H1 (cell line): Measurements from ENCODE around the gene CARD14. TPM values are rescaled to one million over a fixed set of nuclear protein-coding genes. Genes with fewer than 3 reads are reported as not detected.

Source experiments
- CEBPB ChIP-seq: IDR thresholded peaks from 2 replicates; pipeline ENCODE4 v1.6.1; 2012; ENCODE audit warnings: low read depth, low read length
- YY1 ChIP-seq: IDR thresholded peaks from 2 replicates; pipeline ENCODE4 v1.6.1; 2011; ENCODE audit warnings: low read depth, mild to moderate bottlenecking, low read length
- polyA plus RNA-seq, 7 experiments: library from polyadenylated mRNA; depleted of rRNA in 3 of 7; stranded (reverse) in 5 of 7; unstranded in 2 of 7; fragments of >200 nt in 5 of 7; fragments of 200-250 nt in 2 of 7; gene quantifications; 1 replicate in 5 of 7; 2 replicates in 1 of 7; 4 replicates in 1 of 7; pipeline versions ENCODE4 v1.2.1 to v1.2.3, GENCODE V29; 2011 to 2013; ENCODE audit warnings: missing spikeins in 2 of 7, mixed read lengths in 2 of 7
- total RNA-seq: library from RNA; stranded (reverse); fragmentation: NEBNext Ultra II Directional; extraction: Animal tissue kit (Norgen Biotek cat#: 25700); gene quantifications from 2 replicates; pipeline ENCODE4 v1.2.1, GENCODE V29; 2021
- TF ChIP-seq, protein P1 (sequence below): fragments of 300-600 bp; sonication (generic); IDR thresholded peaks from 2 replicates; pipeline ENCODE4 v1.7.1; 2012; ENCODE audit warnings: low read length, moderate library complexity, mild to moderate bottlenecking, inconsistent platforms; ENCODE audit not compliant: insufficient replicate concordance

Gene CARD14
- total and polyA plus RNA-seq, 2 of the 8 experiments (the other 6 are each of a cell fraction or from before 2014, with no cell fraction given): 0.08 TPM; not detected in 1

DNA sequence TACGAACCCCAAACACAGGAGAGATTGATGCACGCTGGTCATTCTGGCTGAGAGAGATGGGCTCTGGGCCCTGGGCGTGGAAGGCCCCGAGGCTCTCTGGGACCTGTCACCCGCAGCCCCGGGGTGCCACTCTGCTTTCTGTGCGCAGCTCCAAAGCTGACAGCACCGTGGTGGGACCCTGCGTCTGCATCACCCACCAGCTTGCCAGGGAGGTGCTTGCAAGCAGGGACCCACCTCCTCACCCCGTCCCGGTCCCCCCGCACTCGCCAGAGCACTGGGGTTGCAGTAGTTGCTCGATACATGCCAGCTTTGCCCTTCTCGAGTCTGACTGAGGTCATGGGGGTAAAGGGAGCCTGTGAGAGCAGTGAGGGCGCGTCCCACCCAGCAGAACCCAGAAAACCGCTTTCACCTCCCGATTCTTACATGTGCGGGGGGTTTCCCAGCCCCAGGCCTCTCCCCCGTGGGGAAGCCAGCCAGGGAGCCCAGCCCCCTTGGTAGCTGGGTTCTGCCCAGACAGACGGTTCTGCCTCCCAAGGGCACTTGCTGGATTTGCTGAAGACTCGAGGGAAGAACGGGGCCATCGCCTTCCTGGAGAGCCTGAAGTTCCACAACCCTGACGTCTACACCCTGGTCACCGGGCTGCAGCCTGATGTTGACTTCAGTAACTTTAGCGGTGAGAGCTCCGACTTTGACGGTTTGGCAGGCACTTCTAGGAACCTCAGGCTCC lies 12.5 kb downstream of the CARD14 start (continued):
- TF ChIP-seq, protein P1, sequence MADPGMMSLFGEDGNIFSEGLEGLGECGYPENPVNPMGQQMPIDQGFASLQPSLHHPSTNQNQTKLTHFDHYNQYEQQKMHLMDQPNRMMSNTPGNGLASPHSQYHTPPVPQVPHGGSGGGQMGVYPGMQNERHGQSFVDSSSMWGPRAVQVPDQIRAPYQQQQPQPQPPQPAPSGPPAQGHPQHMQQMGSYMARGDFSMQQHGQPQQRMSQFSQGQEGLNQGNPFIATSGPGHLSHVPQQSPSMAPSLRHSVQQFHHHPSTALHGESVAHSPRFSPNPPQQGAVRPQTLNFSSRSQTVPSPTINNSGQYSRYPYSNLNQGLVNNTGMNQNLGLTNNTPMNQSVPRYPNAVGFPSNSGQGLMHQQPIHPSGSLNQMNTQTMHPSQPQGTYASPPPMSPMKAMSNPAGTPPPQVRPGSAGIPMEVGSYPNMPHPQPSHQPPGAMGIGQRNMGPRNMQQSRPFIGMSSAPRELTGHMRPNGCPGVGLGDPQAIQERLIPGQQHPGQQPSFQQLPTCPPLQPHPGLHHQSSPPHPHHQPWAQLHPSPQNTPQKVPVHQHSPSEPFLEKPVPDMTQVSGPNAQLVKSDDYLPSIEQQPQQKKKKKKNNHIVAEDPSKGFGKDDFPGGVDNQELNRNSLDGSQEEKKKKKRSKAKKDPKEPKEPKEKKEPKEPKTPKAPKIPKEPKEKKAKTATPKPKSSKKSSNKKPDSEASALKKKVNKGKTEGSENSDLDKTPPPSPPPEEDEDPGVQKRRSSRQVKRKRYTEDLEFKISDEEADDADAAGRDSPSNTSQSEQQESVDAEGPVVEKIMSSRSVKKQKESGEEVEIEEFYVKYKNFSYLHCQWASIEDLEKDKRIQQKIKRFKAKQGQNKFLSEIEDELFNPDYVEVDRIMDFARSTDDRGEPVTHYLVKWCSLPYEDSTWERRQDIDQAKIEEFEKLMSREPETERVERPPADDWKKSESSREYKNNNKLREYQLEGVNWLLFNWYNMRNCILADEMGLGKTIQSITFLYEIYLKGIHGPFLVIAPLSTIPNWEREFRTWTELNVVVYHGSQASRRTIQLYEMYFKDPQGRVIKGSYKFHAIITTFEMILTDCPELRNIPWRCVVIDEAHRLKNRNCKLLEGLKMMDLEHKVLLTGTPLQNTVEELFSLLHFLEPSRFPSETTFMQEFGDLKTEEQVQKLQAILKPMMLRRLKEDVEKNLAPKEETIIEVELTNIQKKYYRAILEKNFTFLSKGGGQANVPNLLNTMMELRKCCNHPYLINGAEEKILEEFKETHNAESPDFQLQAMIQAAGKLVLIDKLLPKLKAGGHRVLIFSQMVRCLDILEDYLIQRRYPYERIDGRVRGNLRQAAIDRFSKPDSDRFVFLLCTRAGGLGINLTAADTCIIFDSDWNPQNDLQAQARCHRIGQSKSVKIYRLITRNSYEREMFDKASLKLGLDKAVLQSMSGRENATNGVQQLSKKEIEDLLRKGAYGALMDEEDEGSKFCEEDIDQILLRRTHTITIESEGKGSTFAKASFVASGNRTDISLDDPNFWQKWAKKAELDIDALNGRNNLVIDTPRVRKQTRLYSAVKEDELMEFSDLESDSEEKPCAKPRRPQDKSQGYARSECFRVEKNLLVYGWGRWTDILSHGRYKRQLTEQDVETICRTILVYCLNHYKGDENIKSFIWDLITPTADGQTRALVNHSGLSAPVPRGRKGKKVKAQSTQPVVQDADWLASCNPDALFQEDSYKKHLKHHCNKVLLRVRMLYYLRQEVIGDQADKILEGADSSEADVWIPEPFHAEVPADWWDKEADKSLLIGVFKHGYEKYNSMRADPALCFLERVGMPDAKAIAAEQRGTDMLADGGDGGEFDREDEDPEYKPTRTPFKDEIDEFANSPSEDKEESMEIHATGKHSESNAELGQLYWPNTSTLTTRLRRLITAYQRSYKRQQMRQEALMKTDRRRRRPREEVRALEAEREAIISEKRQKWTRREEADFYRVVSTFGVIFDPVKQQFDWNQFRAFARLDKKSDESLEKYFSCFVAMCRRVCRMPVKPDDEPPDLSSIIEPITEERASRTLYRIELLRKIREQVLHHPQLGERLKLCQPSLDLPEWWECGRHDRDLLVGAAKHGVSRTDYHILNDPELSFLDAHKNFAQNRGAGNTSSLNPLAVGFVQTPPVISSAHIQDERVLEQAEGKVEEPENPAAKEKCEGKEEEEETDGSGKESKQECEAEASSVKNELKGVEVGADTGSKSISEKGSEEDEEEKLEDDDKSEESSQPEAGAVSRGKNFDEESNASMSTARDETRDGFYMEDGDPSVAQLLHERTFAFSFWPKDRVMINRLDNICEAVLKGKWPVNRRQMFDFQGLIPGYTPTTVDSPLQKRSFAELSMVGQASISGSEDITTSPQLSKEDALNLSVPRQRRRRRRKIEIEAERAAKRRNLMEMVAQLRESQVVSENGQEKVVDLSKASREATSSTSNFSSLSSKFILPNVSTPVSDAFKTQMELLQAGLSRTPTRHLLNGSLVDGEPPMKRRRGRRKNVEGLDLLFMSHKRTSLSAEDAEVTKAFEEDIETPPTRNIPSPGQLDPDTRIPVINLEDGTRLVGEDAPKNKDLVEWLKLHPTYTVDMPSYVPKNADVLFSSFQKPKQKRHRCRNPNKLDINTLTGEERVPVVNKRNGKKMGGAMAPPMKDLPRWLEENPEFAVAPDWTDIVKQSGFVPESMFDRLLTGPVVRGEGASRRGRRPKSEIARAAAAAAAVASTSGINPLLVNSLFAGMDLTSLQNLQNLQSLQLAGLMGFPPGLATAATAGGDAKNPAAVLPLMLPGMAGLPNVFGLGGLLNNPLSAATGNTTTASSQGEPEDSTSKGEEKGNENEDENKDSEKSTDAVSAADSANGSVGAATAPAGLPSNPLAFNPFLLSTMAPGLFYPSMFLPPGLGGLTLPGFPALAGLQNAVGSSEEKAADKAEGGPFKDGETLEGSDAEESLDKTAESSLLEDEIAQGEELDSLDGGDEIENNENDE: no peak
- TF ChIP-seq YY1 (no peak), CEBPB (no peak)
